ENCODE results near the gene TOMM40L.

The TOMM40L gene

DNA sequence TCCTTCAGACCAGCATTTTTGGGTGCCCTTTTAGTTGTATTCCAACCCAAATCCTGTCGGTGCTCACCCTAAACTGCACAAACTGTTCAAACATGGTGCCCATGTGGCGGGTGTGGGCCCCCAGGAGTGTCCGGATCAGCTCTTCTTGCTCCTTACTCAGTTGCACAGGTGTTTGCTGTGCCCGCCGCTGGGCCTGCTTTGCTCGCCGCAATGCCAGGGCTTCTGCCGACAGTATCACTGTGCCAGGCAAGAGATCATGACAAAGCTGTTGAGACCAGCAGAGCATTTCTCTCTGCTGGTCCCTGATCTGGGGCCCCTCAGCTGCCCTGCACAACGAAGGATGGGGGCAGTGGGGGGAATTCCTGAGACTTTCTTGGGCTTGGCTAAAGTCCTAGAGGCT, 7.2 kb downstream of the TOMM40L start:
- Histone ChIP-seq H3K4me3 (ENCODE audit: control insufficient read depth in 1 of 7, extremely low read depth in 1 of 7, insufficient read depth in 4 of 7, low read depth in 2 of 7, low read length in 6 of 7) (no peak overlapping the region), H3K27ac (ENCODE audit: insufficient read depth in 1 of 2, low read depth in 1 of 2, low read length in 2 of 2, poor library complexity in 1 of 2, severe bottlenecking in 2 of 2) (no peak overlapping the region), H3K9me3 (ENCODE audit: control extremely low read depth in 1 of 5, control insufficient read depth in 4 of 5, insufficient read depth in 2 of 5, low read depth in 1 of 5, low read length in 4 of 5) (no peaks in the 10 kb centered on the region), H3K4me1 (ENCODE audit: control extremely low read depth in 1 of 4, control insufficient read depth in 4 of 4, insufficient read depth in 4 of 4, low read length in 3 of 4) (peaks cover 0 to 6% (median 4%) of the 10 kb centered on the region in 4 experiments), H3K27me3 (replicated peaks in 2 of 5; ENCODE audit: control insufficient read depth in 4 of 5, insufficient read depth in 5 of 5, low read length in 4 of 5) (peaks cover 0 to 2% (median 0%) of the 10 kb centered on the region in 5 experiments), H3K36me3 (ENCODE audit: control insufficient read depth in 4 of 4, insufficient read depth in 4 of 4, low read length in 3 of 4) (peaks cover 7 to 27% (median 17%) of the 10 kb centered on the region in 4 experiments)
- WGBS (ENCODE audit: insufficient coverage), result 96% methylated on average over 8 of the region's 9 CpGs
- ChIA-PET CTCF (interaction anchor here (0.7 to 1.0 kb wide), 2 partner anchors 17 to 58 kb away, joined by 3 to 4 read pairs; no protein-coding TSS in a partner anchor), POLR2A (no interaction called here)
- no peak for DNase-seq

DNA sequence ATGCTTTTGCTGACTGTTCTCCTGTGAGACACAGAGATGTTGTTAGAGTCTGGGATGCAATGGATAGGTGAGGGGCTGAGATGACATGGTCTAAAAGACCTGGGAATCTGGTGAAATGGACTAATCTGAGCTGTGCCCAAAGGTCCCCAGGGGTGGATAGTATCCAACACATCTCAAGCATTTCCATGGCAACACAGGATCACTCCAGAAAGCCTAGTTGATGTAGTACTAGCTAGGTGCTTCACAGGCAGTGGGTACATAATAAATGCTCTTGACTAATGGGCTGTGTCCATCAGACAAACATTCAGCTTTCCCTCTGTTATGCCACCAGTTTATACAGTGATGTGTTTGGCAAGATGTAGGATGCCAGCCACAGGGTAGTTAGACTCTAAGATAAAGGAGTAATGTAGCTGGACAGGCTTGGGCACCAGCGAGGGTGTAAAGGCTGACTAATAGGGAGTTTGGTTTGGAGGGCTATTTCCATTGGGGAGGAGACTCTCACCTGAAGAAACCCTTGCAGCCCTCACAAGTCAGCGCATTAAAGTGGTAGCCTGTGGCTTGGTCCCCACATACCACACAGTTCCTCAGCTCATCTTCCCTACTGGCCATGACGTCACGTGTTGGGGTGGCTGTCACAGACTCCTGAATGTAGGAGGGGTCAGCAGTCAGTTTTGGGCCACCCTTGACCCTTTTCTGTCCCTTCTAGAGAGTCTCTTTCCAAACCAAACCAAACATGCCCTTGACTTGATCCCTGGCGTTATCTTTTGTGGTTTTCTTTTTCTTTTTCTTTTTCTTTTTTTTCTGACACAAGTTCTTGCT, 10.3 kb downstream of the TOMM40L start:
- peaks cover 0 to 1% (median 0%) of the 10 kb centered on the region in 4 experiments for H3K36me3 ChIP-seq (ENCODE audit: control insufficient read depth in 4 of 4, insufficient read depth in 4 of 4, low read length in 3 of 4)
- no peak overlapping the region for H3K27ac ChIP-seq (ENCODE audit: insufficient read depth in 1 of 2, low read depth in 1 of 2, low read length in 2 of 2, poor library complexity in 1 of 2, severe bottlenecking in 2 of 2)
- no peaks in the 10 kb centered on the region for H3K9me3 ChIP-seq (ENCODE audit: control extremely low read depth in 1 of 5, control insufficient read depth in 4 of 5, insufficient read depth in 2 of 5, low read depth in 1 of 5, low read length in 4 of 5)
- H3K27me3 ChIP-seq (replicated peaks in 2 of 5; ENCODE audit: control insufficient read depth in 4 of 5, insufficient read depth in 5 of 5, low read length in 4 of 5), result peaks cover 0 to 2% (median 0%) of the 10 kb centered on the region in 5 experiments
- POLR2A ChIA-PET, result no interaction called here
- 100% methylated on average over 4 of the region's 5 CpGs for WGBS (ENCODE audit: insufficient coverage)
- no peak overlapping the region for H3K4me3 ChIP-seq (ENCODE audit: control insufficient read depth in 1 of 7, extremely low read depth in 1 of 7, insufficient read depth in 4 of 7, low read depth in 2 of 7, low read length in 6 of 7)
- H3K4me1 ChIP-seq (ENCODE audit: control extremely low read depth in 1 of 4, control insufficient read depth in 4 of 4, insufficient read depth in 4 of 4, low read length in 3 of 4), result no peaks in the 10 kb centered on the region
- CTCF ChIA-PET, result interaction anchor here (0.9 to 1.5 kb wide), 6 partner anchors 10 to 144 kb away, joined by 3 to 6 read pairs (median 3); partner anchors contain the start of gene TOMM40L
- DNase-seq, result no peak

DNA sequence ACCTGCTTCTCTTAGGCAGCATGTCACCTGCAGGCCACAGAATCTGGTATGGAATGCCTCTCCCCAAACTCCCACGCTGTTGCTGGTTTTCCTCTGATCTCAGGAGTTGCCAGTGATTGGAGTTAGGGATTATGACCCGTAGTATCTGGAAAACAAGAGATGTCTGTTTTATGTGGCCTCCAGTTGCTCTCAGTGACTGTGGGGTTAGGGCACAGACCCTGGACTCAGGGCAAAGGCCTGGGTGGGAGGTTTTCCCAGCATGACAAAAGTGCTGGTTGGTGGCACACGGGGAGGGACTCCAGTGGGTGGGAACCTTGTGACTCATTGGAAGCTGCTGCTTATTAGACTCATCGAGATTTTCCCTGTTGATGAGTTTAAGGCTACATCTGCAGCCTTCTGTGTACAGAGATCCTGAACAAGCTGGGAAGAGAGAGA, 12.2 kb downstream of the TOMM40L start, which contains the start of gene NR1I3:
Gene NR1I3 (minus strand): TSS at position 165 of the 435 bp plus-strand sequence. CDS start 1,638 bp downstream, outside the sequence.
- 95% methylated on average over 4 of the region's 4 CpGs for WGBS (ENCODE audit: insufficient coverage)
- H3K9me3 ChIP-seq (ENCODE audit: control extremely low read depth in 1 of 5, control insufficient read depth in 4 of 5, insufficient read depth in 2 of 5, low read depth in 1 of 5, low read length in 4 of 5), result no peaks in the 10 kb centered on the region
- H3K4me1 ChIP-seq (ENCODE audit: control extremely low read depth in 1 of 4, control insufficient read depth in 4 of 4, insufficient read depth in 4 of 4, low read length in 3 of 4), result peaks cover 2 to 15% (median 5%) of the 10 kb centered on the region in 4 experiments
- CTCF ChIA-PET, result interaction anchor here (0.7 to 2.6 kb wide), 10 partner anchors 7 to 120 kb away, joined by 3 to 12 read pairs (median 4); partner anchors contain the start of gene TOMM40L
- DNase-seq, result no peak
- peaks cover 0 to 2% (median 0%) of the 10 kb centered on the region in 5 experiments for H3K27me3 ChIP-seq (replicated peaks in 2 of 5; ENCODE audit: control insufficient read depth in 4 of 5, insufficient read depth in 5 of 5, low read length in 4 of 5)
- H3K4me3 ChIP-seq (ENCODE audit: control insufficient read depth in 1 of 7, extremely low read depth in 1 of 7, insufficient read depth in 4 of 7, low read depth in 2 of 7, low read length in 6 of 7), result no peak within 1 kb of the TSS
- no peaks in the 10 kb centered on the region for H3K36me3 ChIP-seq (ENCODE audit: control insufficient read depth in 4 of 4, insufficient read depth in 4 of 4, low read length in 3 of 4)
- POLR2A ChIA-PET, result interaction anchor here (0.7 kb wide), 1 partner anchor 8 kb away, joined by 5 read pairs; no protein-coding TSS in a partner anchor
- no peak within 1 kb of the TSS for H3K27ac ChIP-seq (ENCODE audit: insufficient read depth in 1 of 2, low read depth in 1 of 2, low read length in 2 of 2, poor library complexity in 1 of 2, severe bottlenecking in 2 of 2)

DNA sequence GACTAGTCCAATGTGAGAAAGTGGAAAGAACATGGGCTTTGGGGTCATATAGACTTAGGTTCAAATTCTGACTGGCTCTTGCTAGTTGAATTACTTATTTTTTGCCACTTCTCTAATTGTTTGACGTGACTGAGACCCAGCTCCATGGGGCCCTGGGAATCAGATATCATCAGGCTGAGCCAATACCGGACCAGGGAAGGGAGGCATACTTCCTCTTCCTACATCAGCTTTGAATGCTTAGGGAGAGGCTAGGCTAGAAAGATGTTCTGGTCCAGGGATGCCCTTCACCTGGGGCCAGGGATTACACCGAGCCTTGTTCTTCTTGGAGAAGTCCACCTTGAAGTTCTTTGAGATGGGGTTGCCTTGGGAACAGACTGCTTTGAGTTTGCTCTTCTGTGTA, 15.8 kb downstream of the TOMM40L start:
- H3K27me3 ChIP-seq (replicated peaks in 2 of 5; ENCODE audit: control insufficient read depth in 4 of 5, insufficient read depth in 5 of 5, low read length in 4 of 5), result no peaks in the 10 kb centered on the region
- H3K4me3 ChIP-seq (ENCODE audit: control insufficient read depth in 1 of 7, extremely low read depth in 1 of 7, insufficient read depth in 4 of 7, low read depth in 2 of 7, low read length in 6 of 7), result no peak overlapping the region
- CTCF ChIA-PET, result interaction anchor here (1.0 to 2.0 kb wide), 3 partner anchors 30 to 60 kb away, joined by 3 to 5 read pairs (median 4); no protein-coding TSS in a partner anchor
- no peak overlapping the region for H3K27ac ChIP-seq (ENCODE audit: insufficient read depth in 1 of 2, low read depth in 1 of 2, low read length in 2 of 2, poor library complexity in 1 of 2, severe bottlenecking in 2 of 2)
- DNase-seq, result no peak
- 80% methylated on average over 2 of the region's 3 CpGs for WGBS (ENCODE audit: insufficient coverage)
- H3K4me1 ChIP-seq (ENCODE audit: control extremely low read depth in 1 of 4, control insufficient read depth in 4 of 4, insufficient read depth in 4 of 4, low read length in 3 of 4), result peaks cover 2 to 15% (median 5%) of the 10 kb centered on the region in 4 experiments
- POLR2A ChIA-PET, result interaction anchor here (1.4 kb wide), 1 partner anchor 12 kb away, joined by 3 read pairs; no protein-coding TSS in a partner anchor
- H3K9me3 ChIP-seq (ENCODE audit: control extremely low read depth in 1 of 5, control insufficient read depth in 4 of 5, insufficient read depth in 2 of 5, low read depth in 1 of 5, low read length in 4 of 5), result no peaks in the 10 kb centered on the region
- H3K36me3 ChIP-seq (ENCODE audit: control insufficient read depth in 4 of 4, insufficient read depth in 4 of 4, low read length in 3 of 4), result no peaks in the 10 kb centered on the region

DNA sequence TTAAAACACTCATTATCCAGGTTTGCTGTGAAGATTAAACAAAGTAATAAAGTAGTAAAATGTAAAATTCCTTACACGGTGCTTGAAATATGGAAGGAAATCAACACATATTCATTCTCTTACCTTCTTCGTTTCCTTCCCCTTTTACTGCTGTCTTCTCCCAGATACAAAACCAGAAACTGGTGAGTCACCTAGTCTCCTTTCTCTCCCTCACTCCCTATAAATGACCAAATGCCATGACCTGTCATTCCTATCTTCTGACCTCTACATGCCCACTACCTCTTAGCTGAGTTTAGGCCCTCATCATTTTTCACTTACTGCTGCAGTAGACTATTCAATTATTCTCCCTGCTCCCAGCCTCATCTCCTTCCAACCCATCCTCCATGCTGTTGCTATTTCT, 16.5 kb downstream of the TOMM40L start:
- no peak for DNase-seq
- ChIA-PET CTCF (interaction anchor here (1.0 to 2.0 kb wide), 4 partner anchors 10 to 59 kb away, joined by 3 to 5 read pairs (median 4); no protein-coding TSS in a partner anchor), POLR2A (interaction anchor here (1.4 kb wide), 1 partner anchor 12 kb away, joined by 3 read pairs; no protein-coding TSS in a partner anchor)
- H3K4me3 ChIP-seq (ENCODE audit: control insufficient read depth in 1 of 7, extremely low read depth in 1 of 7, insufficient read depth in 4 of 7, low read depth in 2 of 7, low read length in 6 of 7), result no peak overlapping the region
- no peaks in the 10 kb centered on the region for H3K9me3 ChIP-seq (ENCODE audit: control extremely low read depth in 1 of 5, control insufficient read depth in 4 of 5, insufficient read depth in 2 of 5, low read depth in 1 of 5, low read length in 4 of 5)
- H3K27me3 ChIP-seq (replicated peaks in 2 of 5; ENCODE audit: control insufficient read depth in 4 of 5, insufficient read depth in 5 of 5, low read length in 4 of 5), result no peaks in the 10 kb centered on the region
- H3K36me3 ChIP-seq (ENCODE audit: control insufficient read depth in 4 of 4, insufficient read depth in 4 of 4, low read length in 3 of 4), result no peaks in the 10 kb centered on the region
- peaks cover 2 to 15% (median 5%) of the 10 kb centered on the region in 4 experiments for H3K4me1 ChIP-seq (ENCODE audit: control extremely low read depth in 1 of 4, control insufficient read depth in 4 of 4, insufficient read depth in 4 of 4, low read length in 3 of 4)
- WGBS (ENCODE audit: insufficient coverage), result 0% methylated on average over 1 of the region's 2 CpGs
- no peak overlapping the region for H3K27ac ChIP-seq (ENCODE audit: insufficient read depth in 1 of 2, low read depth in 1 of 2, low read length in 2 of 2, poor library complexity in 1 of 2, severe bottlenecking in 2 of 2)

DNA sequence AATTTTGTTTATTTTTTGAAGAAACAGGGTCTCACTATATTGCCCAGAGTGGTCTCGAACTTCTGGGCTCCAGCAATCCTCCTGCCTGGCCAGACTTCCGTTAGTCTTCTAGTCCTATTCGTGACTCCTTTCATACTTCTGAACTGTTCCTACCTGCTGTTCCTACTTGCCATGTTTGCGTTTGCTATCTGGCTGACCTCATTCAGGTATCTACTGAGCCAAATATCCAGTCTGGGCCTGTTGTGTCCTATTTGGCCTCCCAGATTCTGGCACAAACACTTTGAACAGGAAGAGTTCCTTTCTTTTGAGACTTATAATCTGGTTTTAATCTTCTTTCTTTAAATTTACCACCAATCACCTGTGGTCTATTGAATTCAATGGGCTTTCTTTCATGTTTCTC, 19.0 kb downstream of the TOMM40L start:
- H3K4me1 ChIP-seq (ENCODE audit: control extremely low read depth in 1 of 4, control insufficient read depth in 4 of 4, insufficient read depth in 4 of 4, low read length in 3 of 4), result peaks cover 2 to 15% (median 5%) of the 10 kb centered on the region in 4 experiments
- no peaks in the 10 kb centered on the region for H3K36me3 ChIP-seq (ENCODE audit: control insufficient read depth in 4 of 4, insufficient read depth in 4 of 4, low read length in 3 of 4)
- H3K27ac ChIP-seq (ENCODE audit: insufficient read depth in 1 of 2, low read depth in 1 of 2, low read length in 2 of 2, poor library complexity in 1 of 2, severe bottlenecking in 2 of 2), result no peak overlapping the region
- H3K27me3 ChIP-seq (replicated peaks in 2 of 5; ENCODE audit: control insufficient read depth in 4 of 5, insufficient read depth in 5 of 5, low read length in 4 of 5), result no peaks in the 10 kb centered on the region
- ChIA-PET POLR2A (no interaction called here), CTCF (interaction anchor here (1.9 to 2.0 kb wide), 2 partner anchors 9 to 15 kb away, joined by 6 to 7 read pairs; no protein-coding TSS in a partner anchor)
- DNase-seq, result no peak
- WGBS (ENCODE audit: insufficient coverage), result 98% methylated on average over 4 of the region's 4 CpGs
- no peak overlapping the region for H3K4me3 ChIP-seq (ENCODE audit: control insufficient read depth in 1 of 7, extremely low read depth in 1 of 7, insufficient read depth in 4 of 7, low read depth in 2 of 7, low read length in 6 of 7)
- no peaks in the 10 kb centered on the region for H3K9me3 ChIP-seq (ENCODE audit: control extremely low read depth in 1 of 5, control insufficient read depth in 4 of 5, insufficient read depth in 2 of 5, low read depth in 1 of 5, low read length in 4 of 5)

Data from common myeloid progenitor, CD34-positive (primary cell).